Measurements from ENCODE around the gene ABCD1. TPM values are rescaled to one million over a fixed set of nuclear protein-coding genes. Genes with fewer than 3 reads are reported as not detected.

The ABCD1 gene
- total and polyA plus RNA-seq, 9 of the 15 experiments (the other 6 are each of a cell fraction or from before 2014, with no cell fraction given), result 0.07 to 6.9 (median 2.2) TPM

- TF ChIP-seq ZBTB33 (CRISPR knock-in tag; IDR thresholded peaks at IDR 0.05) (no peak), ZNF23 (CRISPR knock-in tag; IDR thresholded peaks at IDR 0.05) (no peak), ZNF75A (CRISPR knock-in tag; IDR thresholded peaks at IDR 0.05) (no peak), SMAD4 (CRISPR knock-in tag; conservative IDR thresholded peaks at IDR 0.05) (0 out of 2 replicates have a peak, but pooled peaks have one; percentile 31), ARID3B (CRISPR knock-in tag; IDR thresholded peaks at IDR 0.05; ENCODE audit: borderline replicate concordance) (no peak), PHF8 (IDR thresholded peaks at IDR 0.05; ENCODE audit: borderline replicate concordance, low read length) (no peak), GATAD2A (IDR thresholded peaks at IDR 0.05) (peak; percentile 69; the same call in 1 of the 2 replicates), TAF15 (IDR thresholded peaks at IDR 0.05; ENCODE audit: low read depth, low read length) (no peak), ZNF785 (CRISPR knock-in tag; IDR thresholded peaks at IDR 0.05) (no peak), E2F6 (IDR thresholded peaks at IDR 0.05; ENCODE audit: borderline replicate concordance in 1 of 2, extremely low read depth in 1 of 2, insufficient read depth in 1 of 2, insufficient read length in 1 of 2, low read depth in 1 of 2, low read length in 1 of 2, poor library complexity in 1 of 2, severe bottlenecking in 1 of 2) (no peak), THRB (CRISPR knock-in tag; conservative IDR thresholded peaks at IDR 0.05) (no peak), CBFA2T2 (conservative IDR thresholded peaks at IDR 0.05) (no peak), CHD1 (IDR thresholded peaks at IDR 0.05; ENCODE audit: low read length) (no peak), SP1 (CRISPR knock-in tag; IDR thresholded peaks at IDR 0.05) (no peak), ZNF140 (CRISPR knock-in tag; IDR thresholded peaks at IDR 0.05) (no peak), DLX4 (CRISPR knock-in tag; IDR thresholded peaks at IDR 0.05) (no peak), ZNF76 (CRISPR knock-in tag; IDR thresholded peaks at IDR 0.05; ENCODE audit: borderline replicate concordance) (no peak)
Measured at GRCh38 chrX:153763989-153764755, 39.5 kb downstream of the ABCD1 start, which contains the start of gene PLXNB3 (continued).
